ENCODE measurements around the gene SH3BGR. TPM values are rescaled to one million over a fixed set of nuclear protein-coding genes. Genes with fewer than 3 reads are reported as not detected.

Gene SH3BGR
- total and polyA plus RNA-seq, 4 donors: 0.33 to 5.4 (median 2.0) TPM

DNA sequence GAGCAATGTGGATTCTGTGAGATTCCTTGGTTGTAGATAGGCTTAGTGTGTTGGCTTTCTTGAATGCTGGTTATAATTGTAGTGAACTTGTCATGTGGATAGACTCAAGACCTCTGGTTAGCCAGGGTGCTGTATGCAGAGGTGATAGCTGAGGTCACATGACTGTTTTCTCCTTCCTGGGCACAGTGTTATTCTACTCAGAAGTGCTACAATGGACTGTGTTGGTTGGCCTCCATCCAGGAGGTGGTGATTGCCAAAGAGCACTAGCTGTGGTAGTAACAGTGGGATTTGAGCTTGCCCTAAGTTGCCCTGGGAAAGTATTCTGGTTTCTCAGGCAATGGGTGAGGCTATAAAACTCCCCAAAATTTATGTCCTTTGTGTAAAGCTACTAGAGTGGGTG lies 71.6 kb downstream of the SH3BGR start:
- TF ChIP-seq JUND (IDR thresholded peaks at IDR 0.05) (no peak), RXRA (IDR thresholded peaks at IDR 0.05) (no peak), FOXA2 (IDR thresholded peaks at IDR 0.05) (no peak), EGR1 (IDR thresholded peaks at IDR 0.05; ENCODE audit: low read depth in 2 of 2) (no peak), TAF1 (conservative IDR thresholded peaks at IDR 0.05) (no peak), YY1 (IDR thresholded peaks at IDR 0.05) (no peak), SP1 (IDR thresholded peaks at IDR 0.05) (no peak), HNF4A (conservative IDR thresholded peaks at IDR 0.05) (no peak), HNF4G (IDR thresholded peaks at IDR 0.05) (no peak), NR2F2 (IDR thresholded peaks at IDR 0.05) (no peak), FOXA1 (IDR thresholded peaks at IDR 0.05) (no peak)
- TF ChIP-seq, protein P1, sequence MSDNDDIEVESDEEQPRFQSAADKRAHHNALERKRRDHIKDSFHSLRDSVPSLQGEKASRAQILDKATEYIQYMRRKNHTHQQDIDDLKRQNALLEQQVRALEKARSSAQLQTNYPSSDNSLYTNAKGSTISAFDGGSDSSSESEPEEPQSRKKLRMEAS (IDR thresholded peaks at IDR 0.05): no peak
- TF ChIP-seq, protein P2, sequence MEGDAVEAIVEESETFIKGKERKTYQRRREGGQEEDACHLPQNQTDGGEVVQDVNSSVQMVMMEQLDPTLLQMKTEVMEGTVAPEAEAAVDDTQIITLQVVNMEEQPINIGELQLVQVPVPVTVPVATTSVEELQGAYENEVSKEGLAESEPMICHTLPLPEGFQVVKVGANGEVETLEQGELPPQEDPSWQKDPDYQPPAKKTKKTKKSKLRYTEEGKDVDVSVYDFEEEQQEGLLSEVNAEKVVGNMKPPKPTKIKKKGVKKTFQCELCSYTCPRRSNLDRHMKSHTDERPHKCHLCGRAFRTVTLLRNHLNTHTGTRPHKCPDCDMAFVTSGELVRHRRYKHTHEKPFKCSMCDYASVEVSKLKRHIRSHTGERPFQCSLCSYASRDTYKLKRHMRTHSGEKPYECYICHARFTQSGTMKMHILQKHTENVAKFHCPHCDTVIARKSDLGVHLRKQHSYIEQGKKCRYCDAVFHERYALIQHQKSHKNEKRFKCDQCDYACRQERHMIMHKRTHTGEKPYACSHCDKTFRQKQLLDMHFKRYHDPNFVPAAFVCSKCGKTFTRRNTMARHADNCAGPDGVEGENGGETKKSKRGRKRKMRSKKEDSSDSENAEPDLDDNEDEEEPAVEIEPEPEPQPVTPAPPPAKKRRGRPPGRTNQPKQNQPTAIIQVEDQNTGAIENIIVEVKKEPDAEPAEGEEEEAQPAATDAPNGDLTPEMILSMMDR (IDR thresholded peaks at IDR 0.05; ENCODE audit: low read depth, low read length, missing input control): no peak
- TF ChIP-seq, protein P3, sequence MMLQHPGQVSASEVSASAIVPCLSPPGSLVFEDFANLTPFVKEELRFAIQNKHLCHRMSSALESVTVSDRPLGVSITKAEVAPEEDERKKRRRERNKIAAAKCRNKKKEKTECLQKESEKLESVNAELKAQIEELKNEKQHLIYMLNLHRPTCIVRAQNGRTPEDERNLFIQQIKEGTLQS (IDR thresholded peaks at IDR 0.05): no peak
- TF ChIP-seq, protein P4, sequence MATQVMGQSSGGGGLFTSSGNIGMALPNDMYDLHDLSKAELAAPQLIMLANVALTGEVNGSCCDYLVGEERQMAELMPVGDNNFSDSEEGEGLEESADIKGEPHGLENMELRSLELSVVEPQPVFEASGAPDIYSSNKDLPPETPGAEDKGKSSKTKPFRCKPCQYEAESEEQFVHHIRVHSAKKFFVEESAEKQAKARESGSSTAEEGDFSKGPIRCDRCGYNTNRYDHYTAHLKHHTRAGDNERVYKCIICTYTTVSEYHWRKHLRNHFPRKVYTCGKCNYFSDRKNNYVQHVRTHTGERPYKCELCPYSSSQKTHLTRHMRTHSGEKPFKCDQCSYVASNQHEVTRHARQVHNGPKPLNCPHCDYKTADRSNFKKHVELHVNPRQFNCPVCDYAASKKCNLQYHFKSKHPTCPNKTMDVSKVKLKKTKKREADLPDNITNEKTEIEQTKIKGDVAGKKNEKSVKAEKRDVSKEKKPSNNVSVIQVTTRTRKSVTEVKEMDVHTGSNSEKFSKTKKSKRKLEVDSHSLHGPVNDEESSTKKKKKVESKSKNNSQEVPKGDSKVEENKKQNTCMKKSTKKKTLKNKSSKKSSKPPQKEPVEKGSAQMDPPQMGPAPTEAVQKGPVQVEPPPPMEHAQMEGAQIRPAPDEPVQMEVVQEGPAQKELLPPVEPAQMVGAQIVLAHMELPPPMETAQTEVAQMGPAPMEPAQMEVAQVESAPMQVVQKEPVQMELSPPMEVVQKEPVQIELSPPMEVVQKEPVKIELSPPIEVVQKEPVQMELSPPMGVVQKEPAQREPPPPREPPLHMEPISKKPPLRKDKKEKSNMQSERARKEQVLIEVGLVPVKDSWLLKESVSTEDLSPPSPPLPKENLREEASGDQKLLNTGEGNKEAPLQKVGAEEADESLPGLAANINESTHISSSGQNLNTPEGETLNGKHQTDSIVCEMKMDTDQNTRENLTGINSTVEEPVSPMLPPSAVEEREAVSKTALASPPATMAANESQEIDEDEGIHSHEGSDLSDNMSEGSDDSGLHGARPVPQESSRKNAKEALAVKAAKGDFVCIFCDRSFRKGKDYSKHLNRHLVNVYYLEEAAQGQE (IDR thresholded peaks at IDR 0.05): no peak
- TF ChIP-seq, protein P5, sequence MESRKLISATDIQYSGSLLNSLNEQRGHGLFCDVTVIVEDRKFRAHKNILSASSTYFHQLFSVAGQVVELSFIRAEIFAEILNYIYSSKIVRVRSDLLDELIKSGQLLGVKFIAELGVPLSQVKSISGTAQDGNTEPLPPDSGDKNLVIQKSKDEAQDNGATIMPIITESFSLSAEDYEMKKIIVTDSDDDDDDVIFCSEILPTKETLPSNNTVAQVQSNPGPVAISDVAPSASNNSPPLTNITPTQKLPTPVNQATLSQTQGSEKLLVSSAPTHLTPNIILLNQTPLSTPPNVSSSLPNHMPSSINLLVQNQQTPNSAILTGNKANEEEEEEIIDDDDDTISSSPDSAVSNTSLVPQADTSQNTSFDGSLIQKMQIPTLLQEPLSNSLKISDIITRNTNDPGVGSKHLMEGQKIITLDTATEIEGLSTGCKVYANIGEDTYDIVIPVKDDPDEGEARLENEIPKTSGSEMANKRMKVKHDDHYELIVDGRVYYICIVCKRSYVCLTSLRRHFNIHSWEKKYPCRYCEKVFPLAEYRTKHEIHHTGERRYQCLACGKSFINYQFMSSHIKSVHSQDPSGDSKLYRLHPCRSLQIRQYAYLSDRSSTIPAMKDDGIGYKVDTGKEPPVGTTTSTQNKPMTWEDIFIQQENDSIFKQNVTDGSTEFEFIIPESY (IDR thresholded peaks at IDR 0.05): no peak
- Histone ChIP-seq H3K4me3 (ENCODE audit: low read depth in 1 of 3, low read length in 3 of 3) (no peak overlapping the region), H3K9me3 (ENCODE audit: control insufficient read depth in 4 of 4, low read length in 3 of 4) (no peaks in the 10 kb centered on the region), H3K9ac (ENCODE audit: low read depth in 1 of 2, low read length in 2 of 2) (no peak overlapping the region), H3K36me3 (ENCODE audit: control insufficient read depth in 4 of 4, insufficient read depth in 3 of 4, low read depth in 1 of 4, low read length in 3 of 4) (no peaks in the 10 kb centered on the region), H3K27me3 (ENCODE audit: control insufficient read depth in 4 of 4, insufficient read depth in 4 of 4, low read length in 3 of 4) (no peaks in the 10 kb centered on the region), H3K4me1 (ENCODE audit: control insufficient read depth in 4 of 4, insufficient read depth in 4 of 4, low read length in 3 of 4) (peaks cover 9 to 36% (median 32%) of the 10 kb centered on the region in 4 donors), H3K27ac (ENCODE audit: low read depth in 1 of 2, low read length in 2 of 2) (no peak overlapping the region)
- no peak for DNase-seq (ENCODE audit: low spot score)

DNA sequence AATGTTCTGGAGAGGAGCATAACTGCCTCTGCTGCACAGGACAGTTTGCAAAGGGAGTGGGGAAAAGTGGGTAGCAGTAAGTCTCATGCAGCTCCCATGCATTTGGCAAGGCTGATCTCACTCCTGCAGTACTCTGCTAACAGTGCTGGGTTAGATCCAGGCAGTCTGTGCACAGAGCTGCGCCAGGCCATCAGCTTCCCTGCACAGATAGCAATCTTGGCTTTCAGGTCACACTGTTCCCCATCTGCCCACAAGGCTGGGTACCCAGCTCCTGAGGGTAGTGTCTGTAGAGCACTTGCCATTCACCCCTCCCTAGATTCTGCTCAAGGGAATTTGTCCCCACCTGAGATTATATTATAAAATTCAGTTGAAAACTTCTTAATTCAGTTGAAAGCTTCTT lies 72.1 kb downstream of the SH3BGR start:
- Histone ChIP-seq H3K27ac (ENCODE audit: low read depth in 1 of 2, low read length in 2 of 2) (no peak overlapping the region), H3K27me3 (ENCODE audit: control insufficient read depth in 4 of 4, insufficient read depth in 4 of 4, low read length in 3 of 4) (no peaks in the 10 kb centered on the region), H3K36me3 (ENCODE audit: control insufficient read depth in 4 of 4, insufficient read depth in 3 of 4, low read depth in 1 of 4, low read length in 3 of 4) (no peaks in the 10 kb centered on the region), H3K9ac (ENCODE audit: low read depth in 1 of 2, low read length in 2 of 2) (no peak overlapping the region), H3K4me3 (ENCODE audit: low read depth in 1 of 3, low read length in 3 of 3) (no peak overlapping the region), H3K9me3 (ENCODE audit: control insufficient read depth in 4 of 4, low read length in 3 of 4) (no peaks in the 10 kb centered on the region), H3K4me1 (ENCODE audit: control insufficient read depth in 4 of 4, insufficient read depth in 4 of 4, low read length in 3 of 4) (peaks cover 9 to 38% (median 35%) of the 10 kb centered on the region in 4 donors)
- no peak for DNase-seq (ENCODE audit: low spot score)
- WGBS: 71% methylated on average over 1 of the region's 1 CpG
- TF ChIP-seq, protein P1 (IDR thresholded peaks at IDR 0.05): no peak
- TF ChIP-seq FOXA1 (IDR thresholded peaks at IDR 0.05): no peak
- TF ChIP-seq, protein P4 (IDR thresholded peaks at IDR 0.05): no peak
- no peak for TF ChIP-seq GABPA (IDR thresholded peaks at IDR 0.05 in 1 of 2, conservative IDR thresholded peaks at IDR 0.05 in 1 of 2)
- TF ChIP-seq SP1 (IDR thresholded peaks at IDR 0.05): no peak
- TF ChIP-seq NR2F2 (IDR thresholded peaks at IDR 0.05): no peak
- TF ChIP-seq JUND (IDR thresholded peaks at IDR 0.05): no peak
- TF ChIP-seq, protein P3 (IDR thresholded peaks at IDR 0.05): no peak

Data from liver (tissue), 9 donors.